HepG2 (cell line): ENCODE data around the gene MLLT1. TPM values are rescaled to one million over a fixed set of nuclear protein-coding genes. Genes with fewer than 3 reads are reported as not detected.

Experiments
- BORCS8-MEF2B ChIP-seq: sonication (generic); formaldehyde crosslinking; IDR thresholded peaks from 2 replicates; pipeline ENCODE4 v1.8.0; 2022; ENCODE audit warnings: mild to moderate bottlenecking, missing genetic modification reagents
- DMAP1 ChIP-seq: IDR thresholded peaks from 2 replicates; pipeline ENCODE4 v1.6.1; 2016
- FOXA1 ChIP-seq, 2 experiments: fragments of 450-650 bp in 1 of 2; sonication (generic) in 1 of 2; formaldehyde crosslinking in 1 of 2; IDR thresholded peaks; 2 replicates each; pipeline versions ENCODE4 v1.4.0 to v1.6.1; 2016 to 2020; ENCODE audit warnings: missing genetic modification reagents in 1 of 2
- LCORL ChIP-seq, 2 experiments: fragments of 450-650 bp in 1 of 2; sonication (generic) in 1 of 2; formaldehyde crosslinking in 1 of 2; IDR thresholded peaks; 2 replicates each; pipeline versions ENCODE4 v1.5.0 to v1.6.1; 2017 to 2020; ENCODE audit warnings: antibody characterized with exemption in 1 of 2, missing genetic modification reagents in 1 of 2
- MYNN ChIP-seq: sonication (generic); formaldehyde crosslinking; IDR thresholded peaks from 2 replicates; pipeline ENCODE4 v1.4.0; 2020; ENCODE audit warnings: mild to moderate bottlenecking, low read depth, missing genetic modification reagents
- POLR2A ChIP-seq, 2 experiments: IDR thresholded peaks; 2 replicates each; pipeline ENCODE4 v1.6.1; 2011; ENCODE audit warnings: low read depth in 2 of 2, low read length in 2 of 2, mild to moderate bottlenecking in 1 of 2, moderate library complexity in 1 of 2; ENCODE audit not compliant: insufficient read depth in 1 of 2
- SOX6 ChIP-seq, 2 experiments: fragments of 450-650 bp in 1 of 2; sonication (generic) in 1 of 2; formaldehyde crosslinking in 1 of 2; IDR thresholded peaks; 2 replicates each; pipeline versions ENCODE4 v1.4.0 to v1.6.1; 2017 to 2020; ENCODE audit warnings: antibody characterized with exemption in 1 of 2, mild to moderate bottlenecking in 1 of 2, missing genetic modification reagents in 1 of 2
- STAT5B ChIP-seq: sonication (generic); formaldehyde crosslinking; IDR thresholded peaks from 2 replicates; pipeline ENCODE4 v1.4.0; 2020; ENCODE audit warnings: missing genetic modification reagents
- ZNF30 ChIP-seq: sonication (generic); formaldehyde crosslinking; IDR thresholded peaks from 2 replicates; pipeline ENCODE4 v1.5.0; 2020; ENCODE audit warnings: mild to moderate bottlenecking, missing genetic modification reagents
- ZNF724P ChIP-seq: sonication (generic); formaldehyde crosslinking; IDR thresholded peaks from 2 replicates; pipeline ENCODE4 v1.8.0; 2022; ENCODE audit warnings: missing genetic modification reagents, borderline replicate concordance
- polyA plus RNA-seq, 8 experiments: library from polyadenylated mRNA; depleted of rRNA in 3 of 8; stranded (reverse) in 7 of 8; unstranded in 1 of 8; fragments of >200 nt; fragmentation: Illumina TruSeq in 4 of 8; extraction: Trizol in 4 of 8; gene quantifications; 2 replicates each; pipeline versions ENCODE4 v1.2.1 to v1.2.3, GENCODE V29; 2011 to 2016; ENCODE audit warnings: low read depth in 4 of 8, missing spikeins in 1 of 8, mixed read lengths in 1 of 8; ENCODE audit not compliant: insufficient read depth in 1 of 8
- total RNA-seq, 5 experiments: library from RNA; depleted of rRNA; stranded (reverse); fragments of >200 nt; fragmentation: Illumina TruSeq; extraction: Trizol; gene quantifications; 2 replicates each; pipeline ENCODE4 v1.2.3, GENCODE V29; 2016; ENCODE audit warnings: low read depth in 1 of 5
- TF ChIP-seq, protein P1 (sequence below): sonication (generic); formaldehyde crosslinking; IDR thresholded peaks from 2 replicates; pipeline ENCODE4 v1.4.0; 2020; ENCODE audit warnings: missing genetic modification reagents, borderline replicate concordance
- TF ChIP-seq, protein P2 (sequence below): sonication (generic); formaldehyde crosslinking; IDR thresholded peaks from 2 replicates; pipeline ENCODE4 v1.5.1; 2020; ENCODE audit warnings: missing genetic modification reagents, mild to moderate bottlenecking, borderline replicate concordance
- TF ChIP-seq, protein P3 (sequence below): sonication (generic); formaldehyde crosslinking; IDR thresholded peaks from 2 replicates; pipeline ENCODE4 v1.4.0; 2020; ENCODE audit warnings: mild to moderate bottlenecking, missing genetic modification reagents
- TF ChIP-seq, protein P4 (sequence below): sonication (generic); formaldehyde crosslinking; IDR thresholded peaks from 2 replicates; pipeline ENCODE4 v1.4.0; 2020; ENCODE audit warnings: missing genetic modification reagents

Gene MLLT1
- total and polyA plus RNA-seq, 2 of the 13 experiments (the other 11 are each of a cell fraction or from before 2014, with no cell fraction given): 11.7 to 12.2 TPM

DNA sequence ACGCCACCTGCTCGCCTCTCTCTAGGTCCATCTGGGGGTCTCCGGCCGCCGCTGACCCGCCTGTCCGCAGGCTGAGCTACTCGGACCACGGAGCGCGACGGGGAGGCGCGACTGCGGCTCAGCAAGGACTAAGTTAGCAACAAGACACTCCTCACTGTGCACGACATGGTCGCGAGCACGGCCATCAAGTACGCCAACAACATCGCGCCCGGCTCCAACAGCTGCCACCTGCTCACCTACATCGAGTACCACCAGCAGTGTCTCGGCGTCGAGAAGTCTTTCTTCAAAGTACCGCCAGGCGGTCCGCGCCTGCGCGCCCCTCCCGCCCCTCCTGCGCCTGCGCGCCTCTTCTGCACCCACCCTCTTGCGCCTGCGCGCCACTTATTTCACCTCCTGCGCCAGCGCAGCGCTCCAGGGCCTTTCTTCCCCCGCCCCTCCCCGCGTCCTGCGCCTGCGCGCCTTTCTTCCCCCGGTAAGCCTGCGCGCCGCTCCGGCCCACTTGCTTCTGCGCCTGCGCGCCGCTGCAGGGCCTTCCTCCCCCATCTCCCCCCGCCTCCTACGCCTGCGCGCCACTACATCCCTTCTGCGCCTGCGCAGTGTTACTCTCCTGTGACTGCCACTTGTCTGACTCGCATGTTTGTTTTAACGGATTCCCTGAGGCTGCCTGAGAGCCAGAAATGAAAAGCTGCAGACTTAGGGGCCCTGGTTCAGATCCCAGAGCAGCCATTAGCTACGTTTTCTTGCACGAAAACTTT lies 80.4 kb downstream of the MLLT1 start (continued):
- TF ChIP-seq LCORL (IDR thresholded peaks at IDR 0.05): no peak
- peak; percentile 70 for TF ChIP-seq LCORL (CRISPR knock-in tag; IDR thresholded peaks at IDR 0.05)
- no peak for TF ChIP-seq SOX6 (IDR thresholded peaks at IDR 0.05)
- peak; percentile 60 for TF ChIP-seq SOX6 (CRISPR knock-in tag; IDR thresholded peaks at IDR 0.05)
- TF ChIP-seq, protein P1, sequence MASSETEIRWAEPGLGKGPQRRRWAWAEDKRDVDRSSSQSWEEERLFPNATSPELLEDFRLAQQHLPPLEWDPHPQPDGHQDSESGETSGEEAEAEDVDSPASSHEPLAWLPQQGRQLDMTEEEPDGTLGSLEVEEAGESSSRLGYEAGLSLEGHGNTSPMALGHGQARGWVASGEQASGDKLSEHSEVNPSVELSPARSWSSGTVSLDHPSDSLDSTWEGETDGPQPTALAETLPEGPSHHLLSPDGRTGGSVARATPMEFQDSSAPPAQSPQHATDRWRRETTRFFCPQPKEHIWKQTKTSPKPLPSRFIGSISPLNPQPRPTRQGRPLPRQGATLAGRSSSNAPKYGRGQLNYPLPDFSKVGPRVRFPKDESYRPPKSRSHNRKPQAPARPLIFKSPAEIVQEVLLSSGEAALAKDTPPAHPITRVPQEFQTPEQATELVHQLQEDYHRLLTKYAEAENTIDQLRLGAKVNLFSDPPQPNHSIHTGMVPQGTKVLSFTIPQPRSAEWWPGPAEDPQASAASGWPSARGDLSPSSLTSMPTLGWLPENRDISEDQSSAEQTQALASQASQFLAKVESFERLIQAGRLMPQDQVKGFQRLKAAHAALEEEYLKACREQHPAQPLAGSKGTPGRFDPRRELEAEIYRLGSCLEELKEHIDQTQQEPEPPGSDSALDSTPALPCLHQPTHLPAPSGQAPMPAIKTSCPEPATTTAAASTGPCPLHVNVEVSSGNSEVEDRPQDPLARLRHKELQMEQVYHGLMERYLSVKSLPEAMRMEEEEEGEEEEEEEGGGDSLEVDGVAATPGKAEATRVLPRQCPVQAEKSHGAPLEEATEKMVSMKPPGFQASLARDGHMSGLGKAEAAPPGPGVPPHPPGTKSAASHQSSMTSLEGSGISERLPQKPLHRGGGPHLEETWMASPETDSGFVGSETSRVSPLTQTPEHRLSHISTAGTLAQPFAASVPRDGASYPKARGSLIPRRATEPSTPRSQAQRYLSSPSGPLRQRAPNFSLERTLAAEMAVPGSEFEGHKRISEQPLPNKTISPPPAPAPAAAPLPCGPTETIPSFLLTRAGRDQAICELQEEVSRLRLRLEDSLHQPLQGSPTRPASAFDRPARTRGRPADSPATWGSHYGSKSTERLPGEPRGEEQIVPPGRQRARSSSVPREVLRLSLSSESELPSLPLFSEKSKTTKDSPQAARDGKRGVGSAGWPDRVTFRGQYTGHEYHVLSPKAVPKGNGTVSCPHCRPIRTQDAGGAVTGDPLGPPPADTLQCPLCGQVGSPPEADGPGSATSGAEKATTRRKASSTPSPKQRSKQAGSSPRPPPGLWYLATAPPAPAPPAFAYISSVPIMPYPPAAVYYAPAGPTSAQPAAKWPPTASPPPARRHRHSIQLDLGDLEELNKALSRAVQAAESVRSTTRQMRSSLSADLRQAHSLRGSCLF (CRISPR knock-in tag): no peak
- TF ChIP-seq DMAP1 (CRISPR knock-in tag): peak; percentile 77
- TF ChIP-seq FOXA1 (IDR thresholded peaks at IDR 0.05): no peak
- TF ChIP-seq FOXA1 (CRISPR knock-in tag; IDR thresholded peaks at IDR 0.05): peak; percentile 85
- TF ChIP-seq, protein P2, sequence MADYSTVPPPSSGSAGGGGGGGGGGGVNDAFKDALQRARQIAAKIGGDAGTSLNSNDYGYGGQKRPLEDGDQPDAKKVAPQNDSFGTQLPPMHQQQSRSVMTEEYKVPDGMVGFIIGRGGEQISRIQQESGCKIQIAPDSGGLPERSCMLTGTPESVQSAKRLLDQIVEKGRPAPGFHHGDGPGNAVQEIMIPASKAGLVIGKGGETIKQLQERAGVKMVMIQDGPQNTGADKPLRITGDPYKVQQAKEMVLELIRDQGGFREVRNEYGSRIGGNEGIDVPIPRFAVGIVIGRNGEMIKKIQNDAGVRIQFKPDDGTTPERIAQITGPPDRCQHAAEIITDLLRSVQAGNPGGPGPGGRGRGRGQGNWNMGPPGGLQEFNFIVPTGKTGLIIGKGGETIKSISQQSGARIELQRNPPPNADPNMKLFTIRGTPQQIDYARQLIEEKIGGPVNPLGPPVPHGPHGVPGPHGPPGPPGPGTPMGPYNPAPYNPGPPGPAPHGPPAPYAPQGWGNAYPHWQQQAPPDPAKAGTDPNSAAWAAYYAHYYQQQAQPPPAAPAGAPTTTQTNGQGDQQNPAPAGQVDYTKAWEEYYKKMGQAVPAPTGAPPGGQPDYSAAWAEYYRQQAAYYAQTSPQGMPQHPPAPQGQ (CRISPR knock-in tag): no peak
- no peak for TF ChIP-seq MYNN (CRISPR knock-in tag)
- TF ChIP-seq BORCS8-MEF2B: peak; percentile 71; the same call in 1 of the 2 replicates
- TF ChIP-seq, protein P3, sequence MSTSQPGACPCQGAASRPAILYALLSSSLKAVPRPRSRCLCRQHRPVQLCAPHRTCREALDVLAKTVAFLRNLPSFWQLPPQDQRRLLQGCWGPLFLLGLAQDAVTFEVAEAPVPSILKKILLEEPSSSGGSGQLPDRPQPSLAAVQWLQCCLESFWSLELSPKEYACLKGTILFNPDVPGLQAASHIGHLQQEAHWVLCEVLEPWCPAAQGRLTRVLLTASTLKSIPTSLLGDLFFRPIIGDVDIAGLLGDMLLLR (CRISPR knock-in tag): peak; percentile 98
- TF ChIP-seq ZNF30 (CRISPR knock-in tag): no peak
- TF ChIP-seq, protein P4, sequence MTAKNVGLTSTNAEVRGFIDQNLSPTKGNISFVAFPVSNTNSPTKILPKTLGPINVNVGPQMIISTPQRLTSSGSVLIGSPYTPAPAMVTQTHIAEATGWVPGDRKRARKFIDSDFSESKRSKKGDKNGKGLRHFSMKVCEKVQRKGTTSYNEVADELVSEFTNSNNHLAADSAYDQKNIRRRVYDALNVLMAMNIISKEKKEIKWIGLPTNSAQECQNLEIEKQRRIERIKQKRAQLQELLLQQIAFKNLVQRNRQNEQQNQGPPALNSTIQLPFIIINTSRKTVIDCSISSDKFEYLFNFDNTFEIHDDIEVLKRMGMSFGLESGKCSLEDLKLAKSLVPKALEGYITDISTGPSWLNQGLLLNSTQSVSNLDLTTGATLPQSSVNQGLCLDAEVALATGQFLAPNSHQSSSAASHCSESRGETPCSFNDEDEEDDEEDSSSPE (CRISPR knock-in tag): peak; percentile 98
- 0 out of 2 replicates have a peak, but pooled peaks have one; percentile 63 for TF ChIP-seq ZNF724P (CRISPR knock-in tag)
- peak; percentile 65 to 92 for TF ChIP-seq POLR2A (IDR thresholded peaks at IDR 0.05; ENCODE audit: insufficient read depth in 1 of 2, low read depth in 2 of 2, low read length in 2 of 2)
- no peak for TF ChIP-seq STAT5B (CRISPR knock-in tag)
